Hippocampal formation (tissue), 2 donors: Measurements from ENCODE around the gene ZP4.
"Not testable (repeated sequence)": the region's sequence is repeated elsewhere in the genome, so short reads cannot be mapped to it uniquely, and the experiment has no call there.

Experiments used
- DNase-seq, 2 donors: peaks; one replicate each; lab custom pipeline; 2025; lab: John Stamatoyannopoulos, UW

The ZP4 gene

GRCh38 chr1:237875291-237875690, 15.4 kb downstream of the ZP4 start:
- no peak for DNase-seq

- DNase-seq, result no peak
Observed at GRCh38 chr1:237873487-237874211, 17.1 kb downstream of the ZP4 start.

GRCh38 chr1:237868817-237869600, 21.7 kb downstream of the ZP4 start:
- DNase-seq, result no peak

- no peak for DNase-seq
Observed at GRCh38 chr1:237867380-237867888, 23.3 kb downstream of the ZP4 start.

GRCh38 chr1:237864338-237865244, 26.1 kb downstream of the ZP4 start:
- DNase-seq, result peak in 1 of 2 donors; percentile 64

- no peak for DNase-seq
Observed at GRCh38 chr1:237863234-237863633, 27.5 kb downstream of the ZP4 start.

GRCh38 chr1:237861944-237862343, 28.8 kb downstream of the ZP4 start:
- no peak for DNase-seq

- DNase-seq, result no peak
Observed at GRCh38 chr1:237858992-237859391, 31.7 kb downstream of the ZP4 start.

GRCh38 chr1:237857455-237857854, 33.3 kb downstream of the ZP4 start:
- no peak for DNase-seq

- no peak for DNase-seq
Observed at GRCh38 chr1:237852342-237852741, 38.4 kb downstream of the ZP4 start.

GRCh38 chr1:237851210-237851845, 39.4 kb downstream of the ZP4 start:
- DNase-seq, result peak; percentile 10 to 17

GRCh38 chr1:237843516-237843915, 47.2 kb downstream of the ZP4 start:
- DNase-seq, result not testable (repeated sequence)

GRCh38 chr1:237841485-237841884, 49.2 kb downstream of the ZP4 start:
- no peak for DNase-seq

- no peak for DNase-seq
Observed at GRCh38 chr1:237838904-237839534, 51.7 kb downstream of the ZP4 start.

- DNase-seq, result no peak
Observed at GRCh38 chr1:237838320-237838719, 52.4 kb downstream of the ZP4 start.

- DNase-seq, result no peak
Observed at GRCh38 chr1:237834461-237834860, 56.3 kb downstream of the ZP4 start.

- no peak for DNase-seq
Observed at GRCh38 chr1:237834048-237834447, 56.7 kb downstream of the ZP4 start.

GRCh38 chr1:237832858-237833257, 57.9 kb downstream of the ZP4 start:
- no peak for DNase-seq
